HG02852 (cell line): ENCODE measurements around the gene MEIS1.

Experiments used
- ATAC-seq: cut with Tn5 transposase; IDR thresholded peaks from one replicate; pipeline ENCODE4 v1.9.1; 2021; ENCODE audit warnings: mild to moderate bottlenecking, moderate library complexity; ENCODE audit not compliant: unreplicated experiment

MEIS1 gene

GRCh38 chr2:66498289-66498975 is 63.5 kb downstream of the MEIS1 start:
- ATAC-seq: no peak

- ATAC-seq: no peak
These were observed 66.3 kb downstream of the MEIS1 start for GRCh38 chr2:66501267-66501666.

DNA sequence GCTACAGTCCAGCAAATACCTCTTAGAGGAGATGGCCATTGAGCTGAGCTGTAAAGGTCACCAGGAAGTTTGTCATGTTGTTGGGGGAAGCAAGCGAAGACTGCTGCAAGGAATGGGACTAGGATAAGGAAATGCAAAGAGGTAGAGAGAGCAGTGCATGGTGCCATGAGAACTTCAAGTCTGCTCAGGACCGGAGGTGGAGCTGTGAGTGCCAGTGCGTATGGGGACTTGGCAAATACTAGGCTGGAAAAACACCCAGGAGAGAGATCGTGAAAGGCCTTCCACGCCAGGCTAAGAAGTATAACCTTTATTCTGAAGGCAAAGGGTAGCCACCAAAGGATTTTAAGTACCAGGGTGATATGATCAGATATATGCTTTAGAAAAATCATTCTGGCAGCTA is 71.3 kb downstream of the MEIS1 start:
- no peak for ATAC-seq

DNA sequence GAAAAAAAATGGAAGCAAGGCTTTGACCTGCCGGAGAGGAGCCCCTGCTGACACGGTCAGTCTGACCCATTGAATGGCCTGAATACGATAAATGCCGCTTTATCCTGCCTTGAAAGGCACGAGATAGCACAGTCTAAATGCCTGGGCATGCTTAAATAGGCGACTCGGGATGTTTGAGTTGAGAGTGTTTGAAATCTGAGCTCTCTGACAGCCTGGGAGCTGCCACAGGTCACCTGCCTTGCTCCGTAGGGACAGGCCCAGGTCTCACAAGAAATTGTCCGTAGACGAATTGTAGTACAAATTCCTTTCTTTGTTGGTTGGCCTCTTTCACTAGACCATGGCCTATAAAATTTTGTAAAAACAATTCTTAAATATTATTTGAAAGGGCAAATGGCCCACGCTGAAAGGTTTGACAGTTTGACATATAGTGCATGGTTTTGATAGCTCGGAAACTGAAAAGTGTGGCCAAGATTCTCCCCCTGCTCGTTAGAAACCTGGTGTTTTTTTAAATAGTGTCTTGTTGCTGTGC is 72.8 kb downstream of the MEIS1 start:
- ATAC-seq: no peak

DNA sequence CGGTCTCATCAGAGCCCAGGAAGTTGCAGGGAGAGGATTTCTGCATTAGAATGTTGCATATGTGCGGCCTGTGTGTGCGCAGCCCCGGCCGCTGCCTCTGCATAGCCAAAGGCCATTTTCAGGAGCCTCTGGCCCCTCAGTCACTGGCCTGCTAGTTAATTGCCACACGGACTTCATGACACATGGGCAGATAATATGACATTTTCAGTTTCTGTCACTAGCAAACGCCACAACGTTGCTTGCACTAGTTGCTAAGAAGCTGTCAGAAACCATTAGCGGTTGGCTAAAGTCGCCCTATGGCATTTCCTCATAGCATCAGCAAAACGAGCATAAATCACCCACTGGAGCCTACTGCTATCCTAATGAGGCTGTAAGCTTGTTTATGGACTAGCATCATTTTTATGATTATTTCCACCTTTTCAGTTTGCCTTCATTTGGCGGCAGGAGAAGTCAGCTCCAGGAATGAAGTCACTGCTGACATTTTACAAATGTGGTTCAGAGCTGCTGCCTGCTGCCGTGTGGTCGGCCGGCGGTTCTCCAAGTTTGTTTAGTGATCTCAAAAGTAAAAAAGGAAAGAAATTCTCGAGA is 73.7 kb downstream of the MEIS1 start:
- no peak for ATAC-seq

GRCh38 chr2:66509326-66509811 is 74.4 kb downstream of the MEIS1 start:
- no peak for ATAC-seq

DNA sequence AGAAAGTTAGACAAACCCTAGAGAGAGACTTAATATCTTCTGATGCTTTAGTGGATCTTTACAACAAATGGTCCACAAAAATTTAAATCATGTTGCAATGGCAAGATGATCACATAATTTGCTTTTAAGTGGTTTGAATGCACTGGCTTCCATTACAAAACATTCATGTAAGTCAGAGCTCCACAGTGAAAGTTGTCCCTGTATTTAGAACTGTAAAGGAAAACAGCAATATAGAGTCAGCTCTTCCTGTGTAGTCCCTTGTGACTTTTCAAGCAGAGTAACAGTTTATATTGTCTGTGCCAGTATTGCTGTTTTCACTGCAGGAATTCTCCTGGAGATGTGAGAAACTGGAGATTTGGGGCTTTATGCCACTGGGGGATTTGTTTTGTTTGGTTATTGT is 77.7 kb downstream of the MEIS1 start:
- no peak for ATAC-seq

DNA sequence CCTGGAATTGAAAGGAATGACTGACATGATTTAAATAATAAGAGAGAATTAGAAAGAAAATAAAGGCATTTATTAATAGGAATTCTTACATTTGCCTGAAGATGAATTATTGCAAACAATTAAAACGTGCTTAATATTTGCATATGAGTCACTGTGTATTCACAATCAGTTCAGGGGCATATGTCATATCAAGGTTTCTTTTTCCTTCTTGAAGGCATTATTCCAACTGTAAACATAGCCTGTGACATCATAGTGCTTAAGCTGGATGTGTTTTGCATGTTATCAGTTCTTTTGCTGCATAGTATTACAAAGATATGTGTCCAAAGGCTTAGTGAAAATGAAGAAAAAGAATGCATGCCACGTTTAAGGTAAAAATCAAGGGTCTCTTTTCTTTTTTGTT is 80.8 kb downstream of the MEIS1 start:
- ATAC-seq: no peak

DNA sequence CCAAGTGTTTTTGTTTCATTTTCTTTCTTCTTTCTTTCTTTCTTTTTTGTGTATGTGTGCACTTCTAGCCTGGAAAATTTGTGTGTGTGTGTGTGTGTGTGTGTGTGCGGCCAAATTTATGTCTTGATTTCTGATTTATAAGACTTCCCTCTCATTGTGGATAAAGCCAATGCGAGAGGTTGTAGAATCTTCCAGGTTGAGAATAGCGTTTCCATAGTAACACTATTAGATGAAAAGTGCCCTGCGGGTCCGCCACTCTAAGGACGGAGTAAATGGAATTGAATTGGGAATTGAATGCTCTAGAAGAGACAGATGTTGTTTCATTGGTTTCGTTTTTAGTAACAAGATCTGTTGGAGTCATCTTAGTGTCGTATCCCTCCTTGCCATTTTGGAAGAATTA is 81.6 kb downstream of the MEIS1 start:
- ATAC-seq: no peak

- no peak for ATAC-seq
These were observed 82.8 kb downstream of the MEIS1 start for GRCh38 chr2:66517772-66518171.

DNA sequence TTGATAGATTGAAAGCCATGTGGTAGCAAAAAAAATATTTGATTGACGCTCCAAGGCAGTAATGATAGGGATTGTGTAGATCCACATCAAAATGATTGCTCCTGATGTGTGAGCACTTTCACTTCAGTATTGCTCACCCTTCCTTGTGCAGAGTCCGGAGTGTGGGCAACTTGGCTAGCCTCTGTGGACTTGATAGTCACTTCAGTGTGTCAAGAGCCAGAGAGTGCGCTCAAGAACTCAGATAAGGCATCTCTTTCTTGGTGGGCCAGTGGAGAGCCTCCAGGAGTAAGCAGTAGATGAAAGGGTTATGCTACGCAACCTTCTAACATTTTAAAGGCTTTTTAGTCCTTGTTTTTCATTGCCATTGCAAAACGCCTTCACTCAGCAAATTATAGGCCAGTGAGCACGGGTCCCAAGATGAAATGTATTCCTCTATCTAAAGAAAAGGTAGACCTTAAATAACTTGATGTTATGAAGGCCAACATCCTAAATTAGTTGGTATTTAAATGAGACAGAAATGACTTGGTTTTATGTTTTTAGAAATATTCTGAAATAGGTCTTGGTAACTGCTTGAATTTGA is 84.4 kb downstream of the MEIS1 start:
- no peak for ATAC-seq

- ATAC-seq: no peak
These were observed 86.5 kb downstream of the MEIS1 start for GRCh38 chr2:66521291-66521922.

DNA sequence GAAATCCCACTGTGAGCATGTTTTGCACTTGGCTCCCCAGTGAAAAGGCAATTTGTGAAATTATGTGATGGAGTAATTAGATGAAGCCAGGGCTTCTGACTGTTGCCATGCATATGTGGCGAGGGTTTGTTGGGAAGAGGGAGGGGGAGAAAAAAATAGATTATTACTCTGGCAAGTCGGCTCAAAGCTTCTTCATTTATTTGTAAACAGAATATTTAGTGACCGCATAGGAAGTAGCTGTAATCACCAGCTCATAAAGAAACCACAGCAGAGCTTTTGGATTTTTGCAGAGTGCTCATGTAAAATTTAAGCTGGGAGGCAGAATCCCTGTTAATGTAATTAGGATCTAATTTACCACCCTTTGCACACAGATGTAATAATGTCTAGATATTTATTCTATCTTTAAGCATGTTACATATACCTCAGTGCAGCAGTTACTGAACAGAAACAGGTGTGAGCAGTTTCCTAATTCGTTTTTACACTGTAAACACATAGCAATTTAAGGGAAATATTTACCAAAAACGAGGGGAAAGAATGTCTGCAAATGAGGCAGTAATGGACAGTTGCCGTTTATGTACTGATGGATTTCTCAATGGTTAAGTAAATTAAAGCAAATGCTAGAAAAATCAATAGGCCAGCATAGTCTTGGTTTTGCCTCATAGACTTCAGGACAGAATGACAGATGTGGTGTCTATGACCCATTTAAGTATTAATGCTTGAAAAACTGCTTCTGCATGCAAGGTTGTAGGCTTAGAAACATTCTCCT is 87.9 kb downstream of the MEIS1 start:
- ATAC-seq: no peak

GRCh38 chr2:66523377-66523969 is 88.5 kb downstream of the MEIS1 start:
- ATAC-seq: no peak

- no peak for ATAC-seq
These were observed 89.1 kb downstream of the MEIS1 start for GRCh38 chr2:66523990-66524389.

DNA sequence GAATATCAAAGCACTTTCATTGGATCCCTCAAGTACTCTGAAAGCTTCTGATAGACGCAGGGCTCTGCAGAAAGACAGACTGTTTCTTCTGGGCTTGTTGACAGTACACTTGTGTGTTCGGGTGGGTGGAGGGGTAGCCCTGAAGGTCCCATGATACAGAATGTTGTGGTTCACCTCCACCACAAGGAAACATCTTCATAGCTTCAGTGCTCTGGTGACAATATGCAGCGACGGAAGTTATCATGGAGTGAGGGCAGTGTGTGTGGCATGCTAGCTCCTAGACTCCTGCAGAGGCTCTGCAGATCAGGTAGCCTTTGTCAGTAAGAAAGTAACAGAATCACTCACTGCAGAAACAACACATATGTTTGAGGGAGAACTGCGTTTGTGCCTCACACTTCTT is 90.7 kb downstream of the MEIS1 start:
- ATAC-seq: no peak

DNA sequence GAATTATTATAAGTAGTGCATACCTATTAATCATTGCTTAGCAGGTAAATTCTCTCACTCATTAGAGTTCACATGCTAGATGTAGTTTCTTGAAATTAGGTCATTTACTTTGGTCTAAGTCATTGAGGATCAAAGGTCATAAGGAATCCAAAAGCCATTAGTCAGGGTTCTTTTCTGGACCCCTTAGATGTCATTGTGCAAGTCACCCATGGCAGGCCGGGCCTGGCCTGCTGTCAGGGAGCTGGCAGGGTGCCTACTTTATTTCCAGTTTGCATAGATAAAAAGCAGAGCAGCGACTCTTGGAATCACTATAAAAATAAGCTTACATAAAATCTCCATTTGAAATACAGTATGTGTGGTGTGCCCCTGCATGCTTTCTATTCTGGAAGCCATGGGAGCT is 91.3 kb downstream of the MEIS1 start:
- ATAC-seq: no peak

DNA sequence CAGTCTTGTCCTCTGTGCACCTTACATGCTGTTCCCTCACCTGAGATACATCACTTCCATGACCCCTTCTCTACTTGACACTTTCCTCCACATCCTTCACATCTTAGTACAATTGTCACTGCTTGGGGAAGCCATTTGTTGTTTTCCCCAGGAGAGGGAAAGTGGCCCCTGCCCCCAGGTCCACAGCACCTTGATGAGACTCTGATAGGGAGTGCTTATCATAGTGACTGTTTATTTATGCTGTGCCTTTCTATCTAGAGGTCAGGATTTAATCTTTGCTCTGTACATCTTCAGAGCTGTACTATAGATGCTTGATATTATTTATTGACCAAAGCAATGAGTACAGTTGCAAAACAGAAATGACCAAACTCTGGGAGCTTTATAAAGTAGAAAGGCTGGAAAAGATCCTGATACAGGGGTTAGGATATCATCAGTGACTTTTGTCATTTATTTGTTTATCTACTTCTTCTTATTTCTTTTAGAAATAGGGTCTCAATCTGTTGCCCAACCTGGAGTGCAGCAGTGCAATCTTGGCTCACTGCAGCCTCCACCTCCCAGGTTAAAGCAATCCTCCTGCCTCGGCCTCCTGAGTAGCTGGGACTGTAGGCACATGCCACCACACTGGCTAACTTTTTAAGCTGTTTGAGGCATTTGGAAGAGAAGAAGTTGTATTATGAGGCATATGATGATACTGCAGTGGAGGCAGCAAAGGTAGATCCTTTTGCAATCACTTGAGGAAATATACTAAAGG is 94.2 kb downstream of the MEIS1 start:
- no peak for ATAC-seq

GRCh38 chr2:66530651-66531050 is 95.7 kb downstream of the MEIS1 start:
- no peak for ATAC-seq

GRCh38 chr2:66531155-66531554 is 96.2 kb downstream of the MEIS1 start:
- no peak for ATAC-seq
